Prostate gland (tissue), 2 donors: ENCODE data around the gene TUBA1B. TPM values are rescaled to one million over a fixed set of nuclear protein-coding genes. Genes with fewer than 3 reads are reported as not detected.

Experiments
- DNase-seq: peaks from one replicate; pipeline ENCODE4 v3.0.0-alpha.2; 2019; ENCODE audit warnings: low spot score
- H3K27ac ChIP-seq, 2 donors: fragments of 200-600 bp; sonication (generic); 2 replicates each; pipeline ENCODE4 v1.5.1; 2017 to 2019
- H3K27me3 ChIP-seq: fragments of 200-600 bp; sonication (generic); replicated peaks from 2 replicates; pipeline ENCODE4 v1.5.1; 2019; ENCODE audit not compliant: insufficient read depth
- H3K36me3 ChIP-seq, 2 donors: fragments of 200-600 bp; sonication (generic); 1 replicate in 1 of 2; 2 replicates in 1 of 2; pipeline versions ENCODE4 v1.5.1 to v1.8.1; 2017 to 2019
- H3K4me1 ChIP-seq: fragments of 200-600 bp; sonication (generic); replicated peaks from 2 replicates; pipeline ENCODE4 v1.5.1; 2019
- H3K4me3 ChIP-seq, 2 donors: fragments of 200-600 bp; sonication (generic); 2 replicates each; pipeline ENCODE4 v1.5.1; 2017 to 2019
- H3K9me3 ChIP-seq: fragments of 200-600 bp; sonication (generic); 2 replicates; pipeline ENCODE4 v1.5.1; 2017
- POLR2A ChIP-seq: fragments of 450-650 bp; IDR thresholded peaks from one replicate; pipeline ENCODE4 v1.6.1; 2016; ENCODE audit warnings: antibody characterized with exemption, mild to moderate bottlenecking
- POLR2AphosphoS5 ChIP-seq: sonication (generic); formaldehyde crosslinking; IDR thresholded peaks from one replicate; pipeline ENCODE4 v1.6.1; 2017; ENCODE audit warnings: antibody characterized with exemption
- WGBS: methylation state at CpG from one replicate; pipeline ENCODE4 v1.1.5; 2018; 5-methylcytosine and 5-hydroxymethylcytosine counted together
- intact Hi-C: fragments of 100-400 bp; cut with DNase I; formaldehyde crosslinking; loops from one replicate; pipeline ENCODE4 v1.14.2; 2022
- total RNA-seq, 2 donors: library from RNA; depleted of rRNA; stranded (reverse); fragments of >200 nt; gene quantifications; one replicate each; pipeline ENCODE4 v1.1.0, GENCODE V29; 2016
- TF ChIP-seq, protein P1 (sequence below), 4 experiments: fragments of 200-600 bp in 2 of 4; fragments of 450-650 bp in 2 of 4; sonication (generic) in 2 of 4; IDR thresholded peaks; 1 replicate in 3 of 4; 2 replicates in 1 of 4; pipeline ENCODE4 v1.5.1; 2016 to 2019; ENCODE audit warnings: antibody characterized with exemption in 4 of 4, mild to moderate bottlenecking in 2 of 4, moderate library complexity in 2 of 4

Gene TUBA1B
- total RNA-seq, 2 donors from 2014 or later: 292 to 922 TPM

DNA sequence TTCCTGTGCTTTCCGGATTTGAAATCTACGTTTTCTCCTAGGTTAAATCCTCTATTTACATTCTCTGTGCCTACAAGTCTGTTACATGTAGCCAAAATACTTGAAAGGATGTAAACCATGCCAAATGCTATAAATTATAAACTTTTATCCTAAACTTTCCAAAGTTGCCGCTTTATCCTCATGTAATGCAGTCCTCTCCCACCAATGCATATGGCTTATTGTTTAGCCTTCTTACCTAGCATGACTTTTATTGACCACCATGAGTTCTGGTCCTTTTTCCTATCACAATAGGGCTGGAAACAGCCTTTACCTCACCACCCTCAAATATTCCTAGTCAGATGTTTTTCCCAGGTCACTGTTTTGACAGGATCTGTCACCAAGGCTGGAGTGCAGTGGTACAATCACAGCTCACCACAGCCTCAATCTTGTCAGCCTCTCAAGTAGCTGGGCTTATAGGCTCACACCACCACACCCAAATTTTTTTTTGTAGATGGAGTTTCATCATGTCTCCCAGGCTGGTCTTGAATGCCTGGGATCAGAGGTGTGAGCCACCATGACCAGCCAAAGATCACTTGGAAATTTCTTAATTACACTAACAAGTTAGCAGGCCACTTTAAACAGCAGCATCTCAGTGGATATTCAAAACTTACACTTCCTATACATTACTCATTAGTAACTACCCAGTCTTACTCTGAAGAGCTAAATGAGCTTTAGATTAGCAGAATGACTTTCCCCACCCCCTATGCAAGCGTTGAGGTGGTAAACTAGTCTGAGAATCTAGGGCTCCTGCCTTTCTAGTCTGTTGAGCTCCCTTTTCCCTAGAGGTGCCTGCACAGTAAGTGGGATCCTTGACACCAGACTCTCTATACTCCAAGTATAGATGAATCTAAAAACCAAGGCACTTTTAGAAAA is 4.1 kb downstream of the TUBA1B start:
- no peak overlapping the region for H3K27ac ChIP-seq
- no peaks in the 10 kb centered on the region for H3K36me3 ChIP-seq
- no peaks in the 10 kb centered on the region for H3K4me1 ChIP-seq
- intact Hi-C loops: loop anchor here (10.0 kb wide), 1 partner anchor 62 kb away; the partner anchor contains the start of genes KMT2D and RHEBL1
- 61% methylated on average over 4 of the region's 4 CpGs for WGBS
- no peaks in the 10 kb centered on the region for H3K27me3 ChIP-seq
- H3K4me3 ChIP-seq: no peak overlapping the region
- H3K9me3 ChIP-seq: no peaks in the 10 kb centered on the region
- DNase-seq: no peak
- no peak for TF ChIP-seq POLR2AphosphoS5
- TF ChIP-seq, protein P1, sequence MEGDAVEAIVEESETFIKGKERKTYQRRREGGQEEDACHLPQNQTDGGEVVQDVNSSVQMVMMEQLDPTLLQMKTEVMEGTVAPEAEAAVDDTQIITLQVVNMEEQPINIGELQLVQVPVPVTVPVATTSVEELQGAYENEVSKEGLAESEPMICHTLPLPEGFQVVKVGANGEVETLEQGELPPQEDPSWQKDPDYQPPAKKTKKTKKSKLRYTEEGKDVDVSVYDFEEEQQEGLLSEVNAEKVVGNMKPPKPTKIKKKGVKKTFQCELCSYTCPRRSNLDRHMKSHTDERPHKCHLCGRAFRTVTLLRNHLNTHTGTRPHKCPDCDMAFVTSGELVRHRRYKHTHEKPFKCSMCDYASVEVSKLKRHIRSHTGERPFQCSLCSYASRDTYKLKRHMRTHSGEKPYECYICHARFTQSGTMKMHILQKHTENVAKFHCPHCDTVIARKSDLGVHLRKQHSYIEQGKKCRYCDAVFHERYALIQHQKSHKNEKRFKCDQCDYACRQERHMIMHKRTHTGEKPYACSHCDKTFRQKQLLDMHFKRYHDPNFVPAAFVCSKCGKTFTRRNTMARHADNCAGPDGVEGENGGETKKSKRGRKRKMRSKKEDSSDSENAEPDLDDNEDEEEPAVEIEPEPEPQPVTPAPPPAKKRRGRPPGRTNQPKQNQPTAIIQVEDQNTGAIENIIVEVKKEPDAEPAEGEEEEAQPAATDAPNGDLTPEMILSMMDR (IDR thresholded peaks at IDR 0.05): no peak
- TF ChIP-seq POLR2A: no peak

DNA sequence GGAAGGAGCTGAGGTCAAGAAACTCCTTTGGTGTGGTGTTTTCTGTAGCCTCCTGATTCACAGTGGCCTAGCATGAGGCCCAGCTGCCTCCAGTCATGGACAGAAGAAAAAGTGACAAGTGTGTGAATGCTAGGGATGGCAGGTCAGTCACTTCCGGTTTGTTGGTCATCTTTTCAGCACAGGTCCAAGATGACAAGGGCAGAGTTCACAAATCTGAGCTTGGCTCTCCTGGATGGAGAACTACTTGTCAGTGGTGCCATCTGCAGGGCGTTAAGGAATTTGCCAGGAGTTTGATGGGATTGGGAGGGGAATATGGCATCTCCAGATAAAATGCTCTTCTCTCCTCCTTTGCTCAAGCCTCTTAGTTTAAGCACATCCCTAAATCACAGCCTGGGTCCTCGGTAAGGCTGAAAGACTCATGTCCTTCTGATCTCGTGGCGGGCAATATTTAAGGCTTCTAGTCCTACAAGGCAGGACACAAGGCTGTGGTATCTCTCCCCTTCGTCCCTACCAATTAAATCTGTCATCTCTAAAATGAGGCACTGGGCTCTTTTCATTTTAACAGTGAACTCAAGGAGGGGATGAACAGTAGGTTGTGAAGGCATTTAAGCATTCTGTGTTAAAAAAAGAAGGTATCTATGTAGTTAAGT is 10.0 kb downstream of the TUBA1B start:
- no peaks in the 10 kb centered on the region for H3K27me3 ChIP-seq

DNA sequence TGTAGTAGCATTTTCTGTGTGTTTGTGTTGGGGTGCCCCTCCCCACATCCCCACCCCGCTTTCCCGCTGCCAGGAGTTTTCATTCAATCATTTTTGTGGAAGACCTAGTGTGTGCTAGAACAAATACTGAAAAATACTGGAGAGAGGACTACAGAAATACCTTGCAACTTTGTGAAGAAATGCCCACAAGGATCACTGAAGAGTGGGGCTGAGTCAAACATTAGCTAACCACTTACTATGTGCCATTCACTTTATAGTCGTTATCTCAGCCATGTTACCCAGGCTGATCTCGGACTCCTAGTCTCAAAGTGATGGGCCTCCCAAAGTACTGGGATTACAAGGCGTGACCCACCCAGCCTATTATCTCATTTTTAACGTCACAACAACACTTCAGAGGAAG is 20.0 kb downstream of the TUBA1B start:
- DNase-seq: no peak
- peaks cover 0 to 3% of the 10 kb centered on the region in 2 donors for H3K36me3 ChIP-seq
- WGBS: 46% methylated on average over 6 of the region's 6 CpGs
- TF ChIP-seq, protein P1 (IDR thresholded peaks at IDR 0.05): no peak
- TF ChIP-seq POLR2A (no peak), POLR2AphosphoS5 (no peak)
- H3K9me3 ChIP-seq: no peaks in the 10 kb centered on the region
- H3K27ac ChIP-seq: peak overlapping the region; percentile 95 to 96
- intact Hi-C loops: no loop called here
- no peaks in the 10 kb centered on the region for H3K27me3 ChIP-seq
- H3K4me3 ChIP-seq: peak overlapping the region; percentile 88
- no peaks in the 10 kb centered on the region for H3K4me1 ChIP-seq

More for the DNA sequence above, 10.0 kb downstream of the TUBA1B start:
- intact Hi-C loops: loop anchor here (2.0 to 10.0 kb wide), 2 partner anchors 32 to 56 kb away; partner anchors contain the start of genes KMT2D and RHEBL1
- WGBS: 21% methylated on average over 6 of the region's 6 CpGs
- DNase-seq: peak; percentile 36
- no peaks in the 10 kb centered on the region for H3K4me1 ChIP-seq
- TF ChIP-seq, protein P1 (IDR thresholded peaks at IDR 0.05): peak in 3 of 4 experiments; percentile 45 to 56 (median 56)
- peak; percentile 15 for TF ChIP-seq POLR2AphosphoS5
- no peak for TF ChIP-seq POLR2A
- no peak overlapping the region for H3K27ac ChIP-seq
- no peaks in the 10 kb centered on the region for H3K36me3 ChIP-seq
- no peak overlapping the region for H3K4me3 ChIP-seq
- no peaks in the 10 kb centered on the region for H3K9me3 ChIP-seq

DNA sequence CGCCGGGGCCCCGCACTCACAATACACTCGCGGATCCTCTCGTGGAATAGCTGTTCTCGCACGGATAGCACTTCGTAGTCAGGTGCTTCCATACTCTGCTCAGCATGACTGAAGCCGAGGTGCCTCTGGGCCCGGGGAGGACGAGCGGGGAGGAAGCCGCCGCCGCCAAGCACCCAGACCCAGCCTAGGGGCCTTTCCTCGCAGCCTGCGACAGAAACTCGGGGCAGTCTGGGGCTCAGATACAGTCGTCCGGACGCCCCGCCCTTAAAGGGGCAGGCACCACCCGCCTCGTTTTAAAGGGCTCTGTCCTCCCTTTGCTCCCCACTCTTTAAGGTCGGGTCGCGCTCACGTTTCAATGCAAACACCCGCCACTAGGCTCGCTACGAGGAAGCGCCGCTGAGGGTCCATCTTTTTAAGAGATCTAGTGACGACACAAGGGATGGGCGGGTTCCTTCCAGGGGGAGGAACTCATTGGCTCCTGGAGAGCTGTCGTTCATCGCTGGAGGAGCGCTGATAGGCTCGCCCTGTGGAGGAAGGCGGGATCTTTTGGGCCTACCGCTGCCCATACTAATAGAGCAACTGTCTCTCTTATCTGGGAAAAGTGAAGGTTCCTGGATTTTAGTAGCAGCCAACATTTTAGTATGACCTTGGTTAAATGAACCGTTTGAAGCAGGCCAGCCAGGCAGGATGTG is 20.6 kb downstream of the TUBA1B start, which contains the start of gene LMBR1L:
Gene LMBR1L (minus strand): TSS at position 384 of the 692 bp plus-strand sequence. CDS start 292 bp downstream, at position 92.
- Histone ChIP-seq H3K27me3 (no peaks in the 10 kb centered on the region), H3K36me3 (peaks cover 0 to 3% of the 10 kb centered on the region in 2 donors), H3K27ac (peak within 1 kb of the TSS; percentile 95 to 96), H3K4me1 (no peaks in the 10 kb centered on the region), H3K4me3 (peak within 1 kb of the TSS; percentile 88), H3K9me3 (no peaks in the 10 kb centered on the region)
- TF ChIP-seq POLR2A (peak; percentile 97), POLR2AphosphoS5 (peak; percentile 100)
- TF ChIP-seq, protein P1 (IDR thresholded peaks at IDR 0.05): peak in 3 of 4 experiments; percentile 34 to 86 (median 84)
- intact Hi-C loops: no loop called here
- under 1% methylated on average over 43 of the region's 43 CpGs for WGBS
- DNase-seq: peak; percentile 97
